Ectodermal cell (in vitro differentiated cells): ENCODE data around the gene LCLAT1.

Experiments used
- H3K27ac ChIP-seq: 2 replicates; pipeline ENCODE4 v1.7.0; 2013; ENCODE audit warnings: mild to moderate bottlenecking, low read depth, low read length; ENCODE audit not compliant: insufficient read depth, poor library complexity, severe bottlenecking
- H3K27me3 ChIP-seq: 2 replicates; pipeline ENCODE4 v1.7.0; 2013; ENCODE audit warnings: mild to moderate bottlenecking, low read length; ENCODE audit not compliant: insufficient read depth, control insufficient read depth, poor library complexity, severe bottlenecking
- H3K36me3 ChIP-seq: one replicate; pipeline ENCODE4 v1.7.0; 2013; ENCODE audit warnings: low read length; ENCODE audit not compliant: control insufficient read depth, insufficient read depth
- H3K4me1 ChIP-seq: one replicate; pipeline ENCODE4 v1.7.0; 2013; ENCODE audit warnings: low read length; ENCODE audit not compliant: control insufficient read depth, insufficient read depth
- H3K4me3 ChIP-seq: 2 replicates; pipeline ENCODE4 v1.7.0; 2013; ENCODE audit warnings: low read depth, low read length, control low read depth; ENCODE audit not compliant: insufficient read depth
- H3K9me3 ChIP-seq: 2 replicates; pipeline ENCODE4 v1.7.0; 2013; ENCODE audit warnings: mild to moderate bottlenecking, low read length, moderate library complexity; ENCODE audit not compliant: control insufficient read depth
- whole genome bisulfite sequencing, 2 experiments: methylation state at CpG; one replicate each; pipeline ENCODE4 v1.1.7; 2013; ENCODE audit warnings: missing lambda C conversion rate in 2 of 2; 5-methylcytosine and 5-hydroxymethylcytosine counted together

Gene LCLAT1

DNA sequence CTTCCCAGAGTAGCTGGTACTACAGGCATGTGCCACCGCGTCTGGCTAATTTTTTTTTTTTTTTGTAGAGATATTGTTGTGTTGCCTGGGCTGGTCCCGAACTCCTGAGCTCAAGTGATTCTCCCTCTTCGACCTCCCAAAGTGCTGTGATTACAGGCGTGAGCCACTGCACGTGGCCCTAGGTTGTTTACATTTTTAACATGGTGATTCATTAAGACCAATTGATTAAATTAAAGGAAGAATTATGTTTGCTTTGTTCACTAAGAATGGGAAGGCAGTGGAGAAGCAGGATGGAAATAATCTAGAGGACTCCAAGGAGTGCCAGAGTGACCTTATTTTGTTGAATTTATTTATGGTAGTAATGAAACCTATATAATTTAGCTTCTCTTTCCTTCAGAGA is 7.5 kb downstream of the LCLAT1 start:
- Histone ChIP-seq H3K27me3 (no peaks in the 10 kb centered on the region), H3K36me3 (no peaks in the 10 kb centered on the region), H3K27ac (no peak overlapping the region), H3K9me3 (no peaks in the 10 kb centered on the region), H3K4me1 (no peaks in the 10 kb centered on the region), H3K4me3 (no peak overlapping the region)
- WGBS, 2 experiments = 89 to 91% methylated on average over 6 of the region's 6 CpGs

DNA sequence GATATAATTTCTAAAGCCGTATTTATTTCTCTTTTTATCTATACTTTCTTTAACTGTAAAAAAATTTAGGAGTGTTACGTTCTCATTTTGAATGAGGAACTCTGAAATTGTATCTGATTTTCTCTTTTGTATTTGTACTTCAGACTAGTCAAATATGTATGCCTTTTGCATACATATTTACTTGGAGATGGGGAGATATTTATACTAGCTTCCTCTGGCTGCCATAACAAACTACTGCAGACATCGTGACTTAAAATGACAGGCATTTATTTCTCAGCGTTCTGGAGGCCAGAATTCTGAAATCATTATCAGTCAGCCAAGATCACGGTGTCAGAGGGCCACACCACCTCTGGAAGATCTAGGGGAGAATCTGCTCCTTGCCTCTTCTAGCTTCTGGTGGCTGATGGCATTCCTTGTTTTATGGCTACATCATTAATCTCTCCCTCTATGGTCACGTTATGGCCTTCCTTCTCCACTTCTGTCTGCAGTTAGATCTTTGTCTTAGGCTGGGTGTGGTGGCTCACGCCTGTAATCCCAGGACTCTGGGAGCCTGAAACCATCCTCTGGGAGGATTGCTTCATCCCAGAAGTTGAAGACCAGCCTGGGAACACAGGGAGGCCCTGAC is 8.2 kb downstream of the LCLAT1 start:
- 77 to 91% methylated on average over 5 to 6 of the region's 7 CpGs for WGBS, 2 experiments
- no peaks in the 10 kb centered on the region for H3K9me3 ChIP-seq
- H3K27ac ChIP-seq = no peak overlapping the region
- H3K4me1 ChIP-seq = no peaks in the 10 kb centered on the region
- no peak overlapping the region for H3K4me3 ChIP-seq
- H3K27me3 ChIP-seq = no peaks in the 10 kb centered on the region
- no peaks in the 10 kb centered on the region for H3K36me3 ChIP-seq

DNA sequence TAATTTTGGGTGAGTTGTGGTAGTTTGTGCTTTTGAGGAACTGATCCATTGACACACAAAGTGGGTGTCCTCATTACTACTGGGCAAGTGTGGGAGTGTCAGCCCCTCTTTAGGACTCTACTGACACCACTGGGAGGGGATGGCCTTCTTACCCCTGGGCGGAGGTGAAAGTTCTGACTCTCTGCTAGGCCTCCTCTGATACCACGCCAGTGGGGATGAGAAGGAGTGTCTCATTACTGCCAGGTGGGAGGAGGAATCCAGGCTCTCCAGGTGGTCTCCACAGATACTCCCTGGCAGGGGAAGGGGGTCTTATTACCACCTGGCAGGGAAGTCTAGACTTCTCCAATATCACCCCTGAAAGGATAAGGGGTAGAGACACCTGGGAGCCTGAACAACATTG is 9.1 kb downstream of the LCLAT1 start:
- no peaks in the 10 kb centered on the region for H3K36me3 ChIP-seq
- no peak overlapping the region for H3K4me3 ChIP-seq
- H3K4me1 ChIP-seq = no peaks in the 10 kb centered on the region
- WGBS, 2 experiments = 88 to 89% methylated on average over 2 of the region's 2 CpGs
- no peaks in the 10 kb centered on the region for H3K9me3 ChIP-seq
- H3K27me3 ChIP-seq = no peaks in the 10 kb centered on the region
- no peak overlapping the region for H3K27ac ChIP-seq

DNA sequence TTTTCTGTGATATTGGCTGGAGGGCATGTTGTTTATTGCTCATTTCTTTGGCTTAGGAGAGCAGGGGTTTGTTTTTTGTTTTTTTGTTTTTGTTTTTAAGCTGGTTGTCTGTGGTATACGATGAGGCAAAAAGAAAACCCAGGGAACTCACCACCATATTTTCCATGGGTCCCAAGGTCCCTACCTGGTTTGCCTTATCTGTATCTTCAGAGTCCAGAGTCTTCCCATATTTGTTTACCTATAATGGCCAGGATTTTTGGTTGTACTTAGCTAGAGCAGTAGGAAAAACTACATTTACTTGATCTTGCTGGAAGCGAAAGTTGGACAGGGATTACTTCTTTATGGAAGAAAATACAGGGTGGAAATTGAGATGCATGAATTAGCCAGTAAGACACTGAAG is 9.5 kb downstream of the LCLAT1 start:
- Histone ChIP-seq H3K4me1 (no peaks in the 10 kb centered on the region), H3K4me3 (no peak overlapping the region), H3K36me3 (no peaks in the 10 kb centered on the region), H3K9me3 (no peaks in the 10 kb centered on the region), H3K27ac (no peak overlapping the region), H3K27me3 (no peaks in the 10 kb centered on the region)
- WGBS, 2 experiments = 92 to 100% methylated on average over 1 to 2 of the region's 2 CpGs

DNA sequence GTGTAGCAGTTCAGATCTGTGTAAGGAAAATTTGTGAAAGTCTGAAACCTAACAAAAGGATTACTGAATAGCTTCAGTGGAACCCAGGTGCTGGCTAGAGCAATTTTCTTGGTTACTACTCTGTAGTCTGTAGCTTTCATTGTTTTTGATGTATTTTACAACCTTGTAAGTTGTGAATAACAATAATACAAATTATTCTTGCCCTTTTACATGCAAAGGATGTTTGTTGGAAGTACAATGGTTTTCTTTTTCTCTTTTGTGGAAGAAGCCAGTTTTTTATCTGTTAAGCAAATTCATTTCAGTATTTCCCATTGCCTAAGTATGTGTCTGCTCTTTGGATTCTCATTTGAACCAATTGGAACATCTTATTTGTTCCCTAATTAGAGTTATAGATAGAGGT is 10.2 kb downstream of the LCLAT1 start:
- Histone ChIP-seq H3K36me3 (no peaks in the 10 kb centered on the region), H3K27me3 (no peaks in the 10 kb centered on the region), H3K9me3 (no peaks in the 10 kb centered on the region), H3K4me3 (no peak overlapping the region), H3K27ac (no peak overlapping the region), H3K4me1 (no peaks in the 10 kb centered on the region)

DNA sequence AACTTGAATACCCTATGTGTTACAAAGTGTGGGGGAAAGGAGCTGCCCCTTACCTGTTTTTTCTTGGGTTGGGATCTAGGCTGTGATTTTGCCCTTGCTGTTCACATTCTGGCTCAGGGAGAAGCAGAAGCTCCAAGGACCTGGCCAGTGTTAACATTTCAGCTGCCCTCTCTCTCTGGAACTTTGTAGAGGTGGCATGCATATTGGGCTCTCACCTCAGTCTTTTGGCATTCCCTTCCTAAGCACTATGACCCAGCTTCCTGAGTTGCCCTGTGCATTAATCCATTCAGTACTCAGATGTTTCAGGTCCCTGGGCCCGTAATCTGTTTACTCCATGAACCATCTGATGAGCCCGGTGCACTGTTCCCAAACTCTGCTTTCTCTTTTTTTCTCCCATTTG is 12.1 kb downstream of the LCLAT1 start:
- Histone ChIP-seq H3K4me1 (no peaks in the 10 kb centered on the region), H3K27me3 (no peaks in the 10 kb centered on the region), H3K9me3 (no peaks in the 10 kb centered on the region), H3K36me3 (no peaks in the 10 kb centered on the region), H3K27ac (no peak overlapping the region), H3K4me3 (no peak overlapping the region)
- WGBS, 2 experiments = 46 to 48% methylated on average over 2 of the region's 2 CpGs

DNA sequence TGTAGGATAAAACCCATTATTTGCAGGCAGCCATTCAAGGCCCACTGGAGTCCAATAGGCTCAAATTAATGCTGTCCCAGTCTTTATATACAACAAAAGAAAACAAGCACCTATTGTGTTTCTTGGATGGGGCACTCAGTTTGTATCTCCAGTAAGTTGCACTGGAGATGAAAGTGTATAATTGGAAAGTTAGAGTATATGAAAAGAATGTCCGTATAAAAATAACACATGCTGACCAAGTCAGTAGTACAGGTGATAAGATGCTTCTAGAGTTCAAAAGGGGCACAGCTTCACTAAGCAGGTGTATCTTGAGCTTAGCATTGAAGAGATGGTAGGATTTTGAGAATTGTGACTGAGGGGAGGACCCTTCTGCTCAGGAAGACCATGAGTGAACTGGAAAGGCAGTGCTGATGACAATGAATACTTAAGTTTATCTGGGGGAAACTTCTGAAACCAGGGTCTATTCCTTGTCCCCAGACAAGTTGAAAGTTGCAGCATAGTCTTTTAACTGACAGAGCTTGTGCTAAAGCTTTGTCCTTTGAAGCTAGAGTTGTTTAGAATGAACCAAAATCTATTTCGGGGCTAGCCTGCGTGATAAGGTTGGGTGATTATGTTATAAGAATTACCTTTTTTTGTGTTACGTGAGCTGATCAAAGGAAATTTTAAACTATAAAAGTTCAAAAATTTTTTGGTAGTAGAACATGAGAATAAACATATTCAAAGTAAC is 15.2 kb downstream of the LCLAT1 start:
- Histone ChIP-seq H3K27ac (no peak overlapping the region), H3K9me3 (no peaks in the 10 kb centered on the region), H3K4me1 (no peaks in the 10 kb centered on the region), H3K36me3 (no peaks in the 10 kb centered on the region), H3K27me3 (no peaks in the 10 kb centered on the region), H3K4me3 (no peak overlapping the region)
- WGBS, 2 experiments = 96% methylated on average over 4 of the region's 4 CpGs

DNA sequence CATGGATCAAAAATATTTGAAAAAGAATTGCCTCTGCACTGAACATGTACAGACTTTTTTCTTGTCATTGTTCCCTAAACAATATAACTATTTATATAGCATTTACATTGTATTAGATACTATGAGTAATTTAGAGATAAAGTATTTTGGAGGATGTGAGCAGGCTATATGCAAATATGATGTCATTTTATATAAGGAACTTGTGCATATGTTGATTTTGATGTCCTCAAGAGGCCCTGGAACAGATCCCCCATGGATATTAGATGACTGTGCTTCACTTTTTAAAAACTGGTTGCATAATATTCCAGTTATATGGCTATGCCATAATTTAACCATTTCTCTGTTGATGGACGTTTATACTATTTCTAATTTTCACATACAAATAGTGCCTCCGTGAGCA is 16.5 kb downstream of the LCLAT1 start:
- no peaks in the 10 kb centered on the region for H3K4me1 ChIP-seq
- WGBS, 2 experiments = 100% methylated on average over 1 of the region's 2 CpGs; no CpG with 5 or more reads in 1 of the 2 experiments
- no peak overlapping the region for H3K4me3 ChIP-seq
- no peak overlapping the region for H3K27ac ChIP-seq
- H3K27me3 ChIP-seq = no peaks in the 10 kb centered on the region
- no peaks in the 10 kb centered on the region for H3K9me3 ChIP-seq
- no peaks in the 10 kb centered on the region for H3K36me3 ChIP-seq

DNA sequence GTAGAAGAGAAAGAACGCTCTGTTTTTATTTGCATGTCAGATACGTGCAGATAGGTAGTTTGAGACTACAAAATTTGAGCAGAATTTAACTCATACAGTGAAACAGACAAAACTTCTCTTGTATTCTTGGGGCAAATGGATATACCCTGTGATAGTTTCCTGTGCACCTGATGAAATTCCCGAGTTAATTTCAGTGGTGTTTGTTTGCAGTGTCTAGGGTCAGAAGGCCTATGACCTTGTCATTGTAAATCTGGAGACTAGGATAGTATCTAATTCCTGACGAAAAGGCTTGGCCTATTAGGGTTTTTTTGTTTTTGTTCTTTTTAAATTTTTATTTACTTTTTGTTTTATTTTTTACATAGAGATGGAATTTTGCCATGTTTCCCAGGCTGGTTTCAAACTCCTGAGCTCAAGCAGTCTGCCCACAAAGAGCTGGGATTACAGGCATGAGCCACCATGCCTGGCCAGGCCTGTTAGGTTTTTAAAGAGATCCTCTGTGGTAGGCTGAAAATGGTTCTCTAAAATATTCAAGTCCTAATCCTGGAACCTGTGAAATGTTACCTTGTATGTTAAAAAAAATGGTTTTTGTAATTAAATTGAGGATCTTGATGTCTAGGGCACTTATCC is 17.6 kb downstream of the LCLAT1 start:
- H3K9me3 ChIP-seq = no peaks in the 10 kb centered on the region
- H3K36me3 ChIP-seq = no peaks in the 10 kb centered on the region
- H3K4me3 ChIP-seq = no peak overlapping the region
- H3K27me3 ChIP-seq = no peaks in the 10 kb centered on the region
- H3K27ac ChIP-seq = no peak overlapping the region
- H3K4me1 ChIP-seq = no peaks in the 10 kb centered on the region
- WGBS, 2 experiments = 89 to 97% methylated on average over 4 of the region's 4 CpGs

DNA sequence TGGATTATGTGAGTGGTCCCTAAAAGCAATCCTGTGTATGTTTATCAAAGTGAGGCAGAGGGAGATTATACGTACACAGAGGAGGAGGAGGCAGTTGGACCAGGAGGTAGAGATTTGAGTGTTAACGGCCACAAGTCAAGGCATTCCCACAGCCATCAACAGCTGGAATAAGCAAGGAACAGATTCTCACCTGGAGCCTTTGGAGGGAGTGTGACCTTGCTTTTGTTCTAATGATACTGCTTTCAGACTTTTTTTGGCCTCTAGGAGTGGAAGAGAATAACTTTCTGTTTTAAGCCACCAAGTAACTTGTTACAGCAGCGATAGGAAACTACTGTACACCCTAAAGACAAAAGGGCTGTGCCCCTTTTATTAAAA is 18.1 kb downstream of the LCLAT1 start:
- Histone ChIP-seq H3K4me3 (no peak overlapping the region), H3K36me3 (no peaks in the 10 kb centered on the region), H3K9me3 (no peaks in the 10 kb centered on the region), H3K27ac (no peak overlapping the region), H3K27me3 (no peaks in the 10 kb centered on the region), H3K4me1 (no peaks in the 10 kb centered on the region)
- WGBS, 2 experiments = 87 to 92% methylated on average over 2 to 3 of the region's 3 CpGs
